GM18526 (cell line): ENCODE measurements around the gene PHLDB1.

ENCODE experiments used
- POLR2A ChIP-seq: IDR thresholded peaks from 3 replicates; pipeline ENCODE4 v1.6.1; 2011; ENCODE audit not compliant: insufficient read length; ENCODE audit errors: extremely low read depth

PHLDB1 gene

GRCh38 chr11:118641397-118642019 is 34.1 kb downstream of the PHLDB1 start:
- no peak for TF ChIP-seq POLR2A

GRCh38 chr11:118643142-118643994 is 36.0 kb downstream of the PHLDB1 start:
- no peak for TF ChIP-seq POLR2A

- TF ChIP-seq POLR2A = no peak
Observed at GRCh38 chr11:118643995-118644345, 36.6 kb downstream of the PHLDB1 start.

GRCh38 chr11:118644496-118644895 is 37.1 kb downstream of the PHLDB1 start:
- no peak for TF ChIP-seq POLR2A

- no peak for TF ChIP-seq POLR2A
Observed at GRCh38 chr11:118645066-118645715, 37.8 kb downstream of the PHLDB1 start.

GRCh38 chr11:118646393-118646792 is 39.0 kb downstream of the PHLDB1 start:
- no peak for TF ChIP-seq POLR2A

- no peak for TF ChIP-seq POLR2A
Observed at GRCh38 chr11:118648291-118648690, 40.9 kb downstream of the PHLDB1 start.

- TF ChIP-seq POLR2A = no peak
Observed at GRCh38 chr11:118649941-118650340, 42.5 kb downstream of the PHLDB1 start.

GRCh38 chr11:118650366-118650765 is 43.0 kb downstream of the PHLDB1 start:
- no peak for TF ChIP-seq POLR2A

GRCh38 chr11:118651820-118652219 is 44.4 kb downstream of the PHLDB1 start:
- TF ChIP-seq POLR2A = no peak

GRCh38 chr11:118652681-118653181 is 45.3 kb downstream of the PHLDB1 start:
- TF ChIP-seq POLR2A = no peak

- TF ChIP-seq POLR2A = no peak
Observed at GRCh38 chr11:118653684-118654390, 46.4 kb downstream of the PHLDB1 start.

- TF ChIP-seq POLR2A = no peak
Observed at GRCh38 chr11:118655486-118656190, 48.2 kb downstream of the PHLDB1 start.

GRCh38 chr11:118656563-118657165 is 49.2 kb downstream of the PHLDB1 start:
- no peak for TF ChIP-seq POLR2A
